Chondrocyte (in vitro differentiated cells): Measurements from ENCODE around the gene CLDN6. TPM values are rescaled to one million over a fixed set of nuclear protein-coding genes. Genes with fewer than 3 reads are reported as not detected.

Experiments used
- DNase-seq: peaks from one replicate; pipeline ENCODE4 v3.0.0; 2021; ENCODE audit warnings: mixed read lengths, low spot score
- H3K27ac Mint-ChIP-seq: one replicate; pipeline ENCODE4 v1.8.0; 2021; ENCODE audit warnings: mild to moderate bottlenecking, moderate library complexity, mixed read lengths; ENCODE audit not compliant: unreplicated experiment
- H3K27me3 Mint-ChIP-seq: 2 replicates; pipeline ENCODE4 v1.8.0; 2021; ENCODE audit warnings: low read depth, mixed read lengths
- H3K36me3 Mint-ChIP-seq: 2 replicates; pipeline ENCODE4 v1.8.0; 2021; ENCODE audit warnings: low read depth, mixed read lengths
- H3K4me1 Mint-ChIP-seq: 2 replicates; pipeline ENCODE4 v1.8.0; 2021; ENCODE audit warnings: low read depth, mild to moderate bottlenecking, mixed read lengths
- H3K4me3 Mint-ChIP-seq: one replicate; pipeline ENCODE4 v1.8.0; 2021; ENCODE audit warnings: mild to moderate bottlenecking, moderate library complexity, mixed read lengths; ENCODE audit not compliant: unreplicated experiment
- H3K9me3 Mint-ChIP-seq: 2 replicates; pipeline ENCODE4 v1.8.0; 2021; ENCODE audit warnings: low read depth, mixed read lengths
- CTCF ChIP-seq: fragments of 200-600 bp; sonication (generic); IDR thresholded peaks from 2 replicates; pipeline ENCODE4 v1.5.0; 2021; ENCODE audit warnings: antibody characterized with exemption, mild to moderate bottlenecking, moderate library complexity
- total RNA-seq: library from RNA; stranded (reverse); gene quantifications from 3 replicates; pipeline ENCODE4 v1.2.1, GENCODE V29; 2021

The CLDN6 gene
- total RNA-seq, 1 donor from 2014 or later, result 0.27 TPM

- DNase-seq, result no peak
- peak within 1 kb of the TSS; percentile 76 for H3K27ac Mint-ChIP-seq
- no peak for TF ChIP-seq CTCF
- H3K4me1 Mint-ChIP-seq, result peaks cover 20% of the 10 kb centered on the region
- peak within 1 kb of the TSS; percentile 72 for H3K4me3 Mint-ChIP-seq
- H3K36me3 Mint-ChIP-seq, result no peaks in the 10 kb centered on the region
- H3K9me3 Mint-ChIP-seq, result no peaks in the 10 kb centered on the region
- H3K27me3 Mint-ChIP-seq, result no peaks in the 10 kb centered on the region
Observed at GRCh38 chr16:2980227-2981176, 37.5 kb downstream of the CLDN6 start, which contains the start of gene PKMYT1. Gene PKMYT1 (minus strand): TSS chr16:2980446. CDS start chr16:2979657, 789 bp downstream.

GRCh38 chr16:2979669-2980226, 38.2 kb downstream of the CLDN6 start:
- H3K9me3 Mint-ChIP-seq, result no peaks in the 10 kb centered on the region
- H3K27ac Mint-ChIP-seq, result peak overlapping the region; percentile 76
- no peak for TF ChIP-seq CTCF
- H3K27me3 Mint-ChIP-seq, result no peaks in the 10 kb centered on the region
- H3K36me3 Mint-ChIP-seq, result no peaks in the 10 kb centered on the region
- DNase-seq, result no peak
- peaks cover 20% of the 10 kb centered on the region for H3K4me1 Mint-ChIP-seq
- peak overlapping the region; percentile 72 for H3K4me3 Mint-ChIP-seq

GRCh38 chr16:2977440-2977839, 40.5 kb downstream of the CLDN6 start:
- no peaks in the 10 kb centered on the region for H3K27me3 Mint-ChIP-seq
- no peaks in the 10 kb centered on the region for H3K9me3 Mint-ChIP-seq
- H3K36me3 Mint-ChIP-seq, result no peaks in the 10 kb centered on the region
- no peak overlapping the region for H3K4me3 Mint-ChIP-seq
- DNase-seq, result no peak
- no peak overlapping the region for H3K27ac Mint-ChIP-seq
- TF ChIP-seq CTCF, result no peak
- peaks cover 17% of the 10 kb centered on the region for H3K4me1 Mint-ChIP-seq

- no peaks in the 10 kb centered on the region for H3K27me3 Mint-ChIP-seq
- H3K9me3 Mint-ChIP-seq, result no peaks in the 10 kb centered on the region
- H3K4me3 Mint-ChIP-seq, result no peak overlapping the region
- DNase-seq, result no peak
- H3K4me1 Mint-ChIP-seq, result peaks cover 14% of the 10 kb centered on the region
- TF ChIP-seq CTCF, result no peak
- no peak overlapping the region for H3K27ac Mint-ChIP-seq
- no peaks in the 10 kb centered on the region for H3K36me3 Mint-ChIP-seq
Observed at GRCh38 chr16:2976673-2977072, 41.3 kb downstream of the CLDN6 start.

GRCh38 chr16:2976201-2976600, 41.8 kb downstream of the CLDN6 start:
- H3K27ac Mint-ChIP-seq, result no peak overlapping the region
- no peaks in the 10 kb centered on the region for H3K27me3 Mint-ChIP-seq
- H3K4me3 Mint-ChIP-seq, result no peak overlapping the region
- H3K9me3 Mint-ChIP-seq, result no peaks in the 10 kb centered on the region
- DNase-seq, result no peak
- H3K36me3 Mint-ChIP-seq, result no peaks in the 10 kb centered on the region
- H3K4me1 Mint-ChIP-seq, result peaks cover 9% of the 10 kb centered on the region
- no peak for TF ChIP-seq CTCF
